ENCODE data around the gene BROX.

BROX gene

GRCh38 chr1:222736470-222736869 is 24.1 kb downstream of the BROX start:
- Histone ChIP-seq H3K27ac (ENCODE audit: extremely low read depth, low read depth, low read length) (no peak overlapping the region), H3K4me1 (ENCODE audit: control insufficient read depth, insufficient read depth, low read length) (no peaks in the 10 kb centered on the region), H3K9me3 (ENCODE audit: control insufficient read depth, insufficient read depth, low read depth, low read length) (no peaks in the 10 kb centered on the region), H3K4me3 (ENCODE audit: low read depth, low read length) (no peak overlapping the region), H3K36me3 (ENCODE audit: control insufficient read depth in 2 of 2, insufficient read depth in 1 of 2, low read length in 2 of 2) (peaks cover 25 to 42% of the 10 kb centered on the region in 2 experiments)
- TF ChIP-seq ZNF449 (tag by site-specific recombination; IDR thresholded peaks at IDR 0.05) (no peak), YY2 (tag by site-specific recombination; IDR thresholded peaks at IDR 0.05) (no peak), ZBTB26 (tag by site-specific recombination; optimal IDR thresholded peaks at IDR 0.05) (no peak), ZNF645 (tag by site-specific recombination; IDR thresholded peaks at IDR 0.05) (no peak), ZNF48 (tag by site-specific recombination; IDR thresholded peaks at IDR 0.05) (no peak), ZBTB1 (tag by site-specific recombination; IDR thresholded peaks at IDR 0.05) (no peak), ZBTB48 (tag by site-specific recombination; IDR thresholded peaks at IDR 0.05) (no peak), ZNF626 (tag by site-specific recombination; IDR thresholded peaks at IDR 0.05) (no peak), ZNF621 (tag by site-specific recombination; IDR thresholded peaks at IDR 0.05) (no peak)
- ChIA-PET POLR2A (no interaction called here), CTCF (interaction anchor here (1.0 to 1.5 kb wide), 6 partner anchors 8 to 387 kb away, joined by 3 to 8 read pairs (median 4); no protein-coding TSS in a partner anchor)

- H3K9me3 ChIP-seq (ENCODE audit: control insufficient read depth, insufficient read depth, low read depth, low read length): no peaks in the 10 kb centered on the region
- ChIA-PET POLR2A (no interaction called here), CTCF (interaction anchor here (0.5 to 1.5 kb wide), 8 partner anchors 9 to 628 kb away, joined by 3 to 8 read pairs (median 4); no protein-coding TSS in a partner anchor)
- H3K4me3 ChIP-seq (ENCODE audit: low read depth, low read length): no peak within 1 kb of the TSS
- no peak within 1 kb of the TSS for H3K27ac ChIP-seq (ENCODE audit: extremely low read depth, low read depth, low read length)
- TF ChIP-seq ZNF785 (tag by site-specific recombination; IDR thresholded peaks at IDR 0.05): no peak
- TF ChIP-seq OVOL3 (tag by site-specific recombination; IDR thresholded peaks at IDR 0.05): no peak
- TF ChIP-seq ZNF302 (tag by site-specific recombination; IDR thresholded peaks at IDR 0.05; ENCODE audit: low read depth): no peak
- H3K4me1 ChIP-seq (ENCODE audit: control insufficient read depth, insufficient read depth, low read length): no peaks in the 10 kb centered on the region
- peaks cover 20 to 39% of the 10 kb centered on the region in 2 experiments for H3K36me3 ChIP-seq (ENCODE audit: control insufficient read depth in 2 of 2, insufficient read depth in 1 of 2, low read length in 2 of 2)
These were observed 24.6 kb downstream of the BROX start, which contains the start of gene FAM177B for GRCh38 chr1:222736972-222737371. Gene FAM177B, plus strand, starts transcription at chr1:222737202. Its CDS starts 9,344 bp downstream, at chr1:222746546.

GRCh38 chr1:222739465-222739864 is 27.1 kb downstream of the BROX start:
- H3K4me3 ChIP-seq (ENCODE audit: low read depth, low read length): no peak overlapping the region
- H3K4me1 ChIP-seq (ENCODE audit: control insufficient read depth, insufficient read depth, low read length): no peaks in the 10 kb centered on the region
- peaks cover 9 to 16% of the 10 kb centered on the region in 2 experiments; a peak in 2 of 3 replicates for H3K36me3 ChIP-seq (ENCODE audit: control insufficient read depth in 2 of 2, insufficient read depth in 1 of 2, low read length in 2 of 2)
- CTCF ChIA-PET: interaction anchor here (0.6 to 1.6 kb wide), 15 partner anchors 9 to 944 kb away, joined by 3 to 18 read pairs (median 4); no protein-coding TSS in a partner anchor
- POLR2A ChIA-PET: no interaction called here
- no peak overlapping the region for H3K27ac ChIP-seq (ENCODE audit: extremely low read depth, low read depth, low read length)
- H3K9me3 ChIP-seq (ENCODE audit: control insufficient read depth, insufficient read depth, low read depth, low read length): no peaks in the 10 kb centered on the region
- TF ChIP-seq ZFP37 (tag by site-specific recombination; IDR thresholded peaks at IDR 0.05): no peak
- TF ChIP-seq ZBTB49 (tag by site-specific recombination; IDR thresholded peaks at IDR 0.05; ENCODE audit: low read depth): no peak
- TF ChIP-seq ZNF175 (tag by site-specific recombination; IDR thresholded peaks at IDR 0.05): no peak
- TF ChIP-seq ZNF10 (tag by site-specific recombination; IDR thresholded peaks at IDR 0.05): no peak
- TF ChIP-seq ZNF140 (tag by site-specific recombination; IDR thresholded peaks at IDR 0.05): no peak
- no peak for TF ChIP-seq ZNF670 (tag by site-specific recombination; IDR thresholded peaks at IDR 0.05; ENCODE audit: low read depth)
- TF ChIP-seq ZNF223 (tag by site-specific recombination; IDR thresholded peaks at IDR 0.05): no peak
- no peak for TF ChIP-seq ZNF202 (tag by site-specific recombination; IDR thresholded peaks at IDR 0.05; ENCODE audit: borderline replicate concordance)
- TF ChIP-seq ZNF830 (tag by site-specific recombination; IDR thresholded peaks at IDR 0.05; ENCODE audit: low read depth): no peak
- no peak for TF ChIP-seq ZNF280C (tag by site-specific recombination; IDR thresholded peaks at IDR 0.05)
- no peak for TF ChIP-seq ZNF146 (tag by site-specific recombination; IDR thresholded peaks at IDR 0.05)
- no peak for TF ChIP-seq ZSCAN16 (tag by site-specific recombination; IDR thresholded peaks at IDR 0.05)
- TF ChIP-seq SP3 (tag by site-specific recombination; IDR thresholded peaks at IDR 0.05): no peak

Data from HEK293 (cell line).